GM18526 (cell line): Measurements from ENCODE around the gene ADIPOR2.

Experiments used
- POLR2A ChIP-seq: IDR thresholded peaks from 3 replicates; pipeline ENCODE4 v1.6.1; 2011; ENCODE audit not compliant: insufficient read length; ENCODE audit errors: extremely low read depth

Gene ADIPOR2

GRCh38 chr12:1830981-1831963, 140.4 kb downstream of the ADIPOR2 start:
- no peak for TF ChIP-seq POLR2A

DNA sequence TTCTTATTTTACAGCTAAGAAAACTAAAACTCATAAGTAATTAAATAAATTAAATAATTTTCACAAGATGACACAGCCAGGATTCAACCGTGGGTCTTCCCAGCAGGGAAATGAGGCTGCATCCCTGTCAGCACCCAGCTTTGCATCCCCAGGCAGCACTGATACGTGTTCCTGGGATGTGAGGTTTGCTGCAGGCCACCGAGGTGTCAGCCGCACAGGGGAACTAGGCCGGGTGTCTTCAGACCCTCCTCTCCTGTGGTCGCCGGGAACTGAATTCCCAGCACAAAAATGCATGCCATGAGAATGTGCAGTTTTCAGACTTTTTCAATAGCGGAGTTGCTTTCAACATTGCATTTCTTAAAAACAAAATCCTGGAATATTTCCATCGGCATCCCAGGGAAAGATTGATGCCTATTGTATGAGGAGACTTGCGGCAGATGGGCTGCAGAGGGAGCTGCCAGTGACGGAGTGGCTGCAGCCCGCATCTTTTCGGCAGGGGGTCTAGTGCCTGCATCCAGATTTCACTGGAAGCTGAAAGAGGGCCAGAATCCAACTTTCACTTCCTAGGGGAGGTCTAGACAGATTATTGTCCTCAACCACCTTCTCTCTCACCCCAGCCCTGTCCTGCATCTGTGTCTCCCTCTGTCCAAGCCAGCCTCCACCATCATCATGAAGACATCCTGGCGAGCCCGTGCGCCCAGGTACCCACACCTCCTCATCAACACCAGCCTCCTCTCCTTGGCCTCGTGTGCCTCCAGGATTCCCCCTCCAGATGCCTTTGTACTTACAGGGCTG, 142.1 kb downstream of the ADIPOR2 start:
- no peak for TF ChIP-seq POLR2A

DNA sequence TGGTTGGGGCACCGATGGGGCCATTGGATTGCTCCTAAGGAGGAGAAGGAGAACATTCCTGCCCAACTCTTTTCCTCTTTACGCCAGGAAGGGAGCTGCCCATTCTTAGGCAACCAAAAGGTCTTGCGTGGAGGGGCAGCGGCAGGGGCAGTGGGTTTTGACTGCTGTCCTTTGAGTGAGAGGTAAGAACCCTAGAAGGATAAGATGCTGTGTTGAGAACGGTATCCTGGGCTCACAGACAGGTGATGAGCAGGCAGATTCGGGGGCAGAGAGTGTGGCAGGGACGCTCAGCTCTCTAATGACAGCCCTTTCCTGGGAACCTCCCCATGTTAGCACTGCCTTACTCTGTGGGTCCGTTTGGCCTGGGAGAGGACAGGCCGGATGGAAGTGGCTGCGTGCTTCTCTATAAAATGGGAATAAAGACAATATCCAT, 142.7 kb downstream of the ADIPOR2 start:
- no peak for TF ChIP-seq POLR2A

- no peak for TF ChIP-seq POLR2A
Observed at GRCh38 chr12:1834186-1834925, 143.5 kb downstream of the ADIPOR2 start.

DNA sequence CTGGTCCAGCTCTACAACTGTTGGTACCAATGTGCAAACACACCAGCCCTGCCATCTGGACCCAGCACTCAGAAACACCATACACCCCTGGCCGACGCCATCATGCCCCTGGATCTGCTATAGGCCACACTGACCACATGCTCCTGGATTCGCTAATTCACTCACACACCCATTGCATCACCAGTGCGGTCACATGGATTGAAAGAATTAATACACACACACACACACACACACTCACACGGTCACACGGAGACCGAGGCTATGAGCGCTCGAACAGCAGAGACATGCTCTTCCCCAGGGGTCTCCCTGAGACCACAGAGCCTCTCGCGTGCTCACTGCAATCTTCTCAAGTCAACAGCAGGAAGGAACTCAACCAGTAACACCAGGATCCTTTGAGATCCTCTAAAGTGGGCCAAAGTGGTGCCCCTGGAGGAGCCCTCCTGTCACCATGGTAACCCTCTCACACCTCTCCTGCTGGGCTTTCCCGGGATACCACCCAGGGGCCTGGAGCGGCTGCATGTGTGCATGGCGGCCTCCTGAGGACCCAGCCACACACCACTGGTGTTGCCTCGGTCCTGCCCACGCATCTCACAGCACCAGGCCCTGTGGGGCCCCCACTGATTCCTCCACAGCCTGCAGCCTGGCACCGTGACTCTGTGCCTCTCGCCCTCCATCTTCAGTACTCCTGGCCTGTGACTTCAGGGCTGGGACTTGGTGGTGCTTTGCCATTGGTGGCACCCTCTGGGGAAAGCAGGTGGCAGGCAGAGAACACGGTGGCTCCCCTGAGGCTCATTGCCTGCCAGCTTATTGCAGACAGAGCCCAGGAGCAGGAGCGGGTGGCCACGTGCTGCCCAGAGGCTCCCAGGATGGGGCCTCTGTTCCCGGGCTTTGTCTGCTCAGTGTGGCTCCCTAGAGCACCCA, 144.6 kb downstream of the ADIPOR2 start:
- no peak for TF ChIP-seq POLR2A

DNA sequence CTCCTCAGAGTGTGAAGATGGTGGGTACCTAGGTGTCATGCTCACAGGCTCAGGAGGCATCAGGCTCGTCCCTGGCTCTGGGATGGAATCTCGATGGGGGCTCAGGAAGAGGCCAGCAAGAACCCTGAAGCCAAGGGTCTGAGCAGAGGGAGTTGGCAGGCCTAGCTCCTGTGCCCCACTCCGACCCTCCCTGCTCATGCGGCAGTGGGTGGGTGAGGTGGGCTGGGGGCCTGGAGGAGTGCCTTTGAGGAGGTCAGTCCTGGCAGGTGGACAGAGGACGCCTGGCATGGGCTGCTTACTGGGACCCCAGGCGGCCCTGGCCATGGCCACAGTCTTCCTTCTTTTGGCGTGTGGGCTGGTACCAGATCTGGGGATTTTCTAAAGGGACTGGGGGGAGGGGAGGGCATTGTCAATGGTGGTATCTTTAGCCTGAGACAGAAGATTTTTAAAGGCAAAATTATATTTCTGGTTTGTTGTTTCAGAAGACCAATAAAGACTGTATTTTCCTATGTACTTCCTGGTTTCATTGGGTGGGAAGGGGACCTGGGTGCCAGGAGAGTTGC, 145.5 kb downstream of the ADIPOR2 start:
- no peak for TF ChIP-seq POLR2A

- TF ChIP-seq POLR2A, result no peak
Observed at GRCh38 chr12:1836854-1837421, 146.1 kb downstream of the ADIPOR2 start.

GRCh38 chr12:1837541-1838204, 146.8 kb downstream of the ADIPOR2 start:
- no peak for TF ChIP-seq POLR2A
